Ammon's horn (tissue), 1 donor: ENCODE results near the gene FARSB.
"Not testable (repeated sequence)": the region's sequence is repeated elsewhere in the genome, so short reads cannot be mapped to it uniquely, and the experiment has no call there.

Experiments
- DNase-seq: peaks from one replicate; pipeline ENCODE4 v3.0.0-alpha.2; 2016; ENCODE audit warnings: low spot score

The FARSB gene

GRCh38 chr2:222604749-222605515 lies 51.0 kb downstream of the FARSB start:
- no peak for DNase-seq

GRCh38 chr2:222603501-222603900 lies 52.4 kb downstream of the FARSB start:
- no peak for DNase-seq

- no peak for DNase-seq
Observed at GRCh38 chr2:222598611-222599010, 57.3 kb downstream of the FARSB start.

DNA sequence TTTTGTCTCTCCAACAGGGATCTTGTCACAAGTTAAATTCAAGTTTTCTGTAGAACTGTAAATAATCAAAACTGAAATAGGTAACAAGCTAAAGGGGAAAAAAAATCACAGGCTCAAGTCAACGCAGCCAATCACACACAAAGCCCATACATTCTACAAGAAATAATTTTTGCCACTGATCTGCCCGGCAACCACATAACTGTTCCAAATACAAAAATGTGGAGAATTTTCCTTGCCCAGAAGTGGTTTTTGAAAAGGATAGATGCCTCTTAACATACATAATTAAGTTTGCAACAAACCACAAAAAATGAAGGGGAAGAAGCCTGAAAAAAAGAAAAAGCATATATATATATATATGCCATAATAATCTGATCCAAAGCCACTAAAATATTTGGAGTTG lies 60.3 kb downstream of the FARSB start:
- no peak for DNase-seq

DNA sequence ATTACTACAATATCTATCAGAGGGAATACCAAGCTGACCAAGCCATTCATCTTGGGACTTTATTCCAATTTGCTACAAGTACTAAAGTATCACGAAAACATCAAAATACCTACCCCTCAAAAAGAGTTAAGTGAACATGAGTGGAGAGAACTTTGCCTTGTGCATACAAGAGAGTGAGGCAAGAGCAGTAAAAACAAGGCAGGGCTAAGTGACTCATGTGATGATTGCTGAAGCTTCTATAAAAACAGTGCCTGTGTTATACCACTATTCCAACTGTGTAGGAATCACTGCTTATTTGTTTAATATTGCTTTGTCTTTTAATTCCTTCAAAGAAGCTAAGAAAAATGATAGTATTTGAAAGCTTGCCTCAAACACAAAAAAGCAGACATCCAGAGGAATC lies 61.2 kb downstream of the FARSB start:
- peak; percentile 18 for DNase-seq

GRCh38 chr2:222592176-222592575 lies 63.7 kb downstream of the FARSB start:
- DNase-seq = no peak

GRCh38 chr2:222591661-222592060 lies 64.2 kb downstream of the FARSB start:
- no peak for DNase-seq

DNA sequence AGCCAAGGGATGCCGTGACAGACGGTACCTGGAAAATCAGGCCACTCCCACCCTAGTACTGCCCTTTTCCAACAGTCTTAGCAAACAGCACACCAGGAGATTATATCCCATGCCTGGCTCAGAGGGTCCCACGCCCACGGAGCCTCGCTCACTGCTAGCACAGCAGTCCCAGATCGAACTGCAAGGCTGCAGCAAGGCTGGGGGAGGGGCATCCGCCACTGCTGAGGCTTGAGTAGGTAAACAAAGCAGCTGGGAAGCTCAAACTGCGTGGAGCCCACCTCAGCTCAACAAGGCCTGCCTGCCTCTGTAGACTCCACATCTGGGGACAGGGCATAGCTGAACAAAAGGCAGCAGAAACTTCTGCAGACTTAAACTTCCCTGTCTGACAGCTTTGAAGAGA lies 71.3 kb downstream of the FARSB start:
- not testable (repeated sequence) for DNase-seq

DNA sequence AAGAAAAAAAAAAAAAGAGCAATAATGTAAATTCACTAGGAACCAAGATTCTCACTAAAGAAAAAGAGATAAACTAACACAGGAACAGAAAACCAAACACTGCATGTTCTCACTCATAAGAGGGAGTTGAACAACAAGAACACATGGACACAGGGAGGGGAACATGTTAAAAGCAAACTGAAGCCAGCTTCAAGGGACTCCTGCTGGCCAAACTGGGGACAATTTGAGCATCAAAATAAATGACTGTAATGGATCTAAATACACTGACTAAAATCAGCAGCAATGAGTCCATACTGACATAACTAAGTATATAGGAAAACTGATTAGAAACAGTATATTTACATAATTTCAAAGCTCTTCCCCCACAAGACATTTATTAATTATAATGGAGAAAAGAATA lies 73.0 kb downstream of the FARSB start:
- no peak for DNase-seq

- DNase-seq = no peak
Observed at GRCh38 chr2:222577341-222577740, 78.6 kb downstream of the FARSB start.

DNA sequence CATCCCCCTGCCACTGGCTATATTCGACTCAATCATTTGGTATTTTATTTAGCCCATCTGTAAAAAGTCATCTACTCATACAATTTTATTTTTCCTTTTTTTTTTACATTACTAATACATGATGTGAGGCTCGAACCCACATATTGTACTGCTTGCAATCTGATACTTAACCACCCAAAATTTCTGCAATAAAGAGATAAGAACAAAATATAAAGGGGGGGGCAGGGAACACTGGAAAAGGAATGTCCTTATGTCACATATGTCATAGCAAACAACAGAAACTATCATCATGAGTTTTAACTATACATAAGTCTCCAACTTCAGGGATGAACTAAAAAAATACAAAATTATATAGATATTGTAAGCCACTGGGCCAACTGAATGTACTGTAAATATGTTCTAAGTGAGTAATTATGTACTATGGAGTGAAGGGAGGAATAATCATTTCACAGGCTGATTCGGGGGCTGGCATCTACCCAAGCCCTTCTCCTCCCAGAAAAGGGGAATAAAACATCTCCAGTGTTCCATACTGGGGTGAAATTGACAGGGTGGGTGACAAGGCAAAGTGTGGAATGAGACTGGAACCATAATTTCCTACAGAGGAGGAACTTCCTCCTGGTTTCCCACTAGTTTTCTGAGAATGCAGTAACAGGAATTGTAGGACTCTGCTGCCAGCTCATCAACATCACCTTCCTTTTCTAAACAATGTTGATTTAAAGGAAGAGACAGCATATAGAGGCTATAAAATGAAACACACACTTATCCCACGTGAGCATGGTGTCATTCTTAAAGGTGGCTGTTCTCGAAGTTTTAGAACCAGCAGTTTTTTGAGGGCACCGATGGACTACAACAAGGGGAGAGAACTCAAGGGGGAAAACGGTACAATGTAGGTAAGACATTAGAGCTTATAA lies 79.5 kb downstream of the FARSB start:
- DNase-seq = no peak

GRCh38 chr2:222575618-222576017 lies 80.3 kb downstream of the FARSB start:
- DNase-seq = no peak

GRCh38 chr2:222572751-222573174 lies 83.1 kb downstream of the FARSB start:
- peak; percentile 28 for DNase-seq

- DNase-seq = no peak
Observed at GRCh38 chr2:222572264-222572721, 83.6 kb downstream of the FARSB start.

- peak; percentile 9 for DNase-seq
Observed at GRCh38 chr2:222569826-222570225, 86.1 kb downstream of the FARSB start.

DNA sequence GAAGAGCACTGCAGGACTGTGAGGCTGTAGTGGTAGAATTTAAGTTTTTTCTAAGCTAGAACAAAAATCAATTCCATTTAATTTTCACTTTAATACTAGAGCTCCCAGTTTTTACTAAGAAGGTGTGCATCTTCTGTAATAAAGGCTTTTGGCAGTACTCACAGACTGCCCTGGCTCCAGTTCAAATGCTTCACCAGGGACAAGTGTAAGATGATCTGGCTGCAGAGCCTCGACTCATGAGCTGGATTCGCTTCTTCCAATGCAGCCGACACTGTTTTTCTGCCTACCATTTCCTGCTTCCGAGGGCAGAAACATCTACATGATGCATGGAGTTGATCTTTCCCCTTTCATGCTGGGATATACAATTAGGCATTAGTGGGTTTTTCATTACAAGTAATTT lies 87.0 kb downstream of the FARSB start:
- DNase-seq = peak; percentile 10

DNA sequence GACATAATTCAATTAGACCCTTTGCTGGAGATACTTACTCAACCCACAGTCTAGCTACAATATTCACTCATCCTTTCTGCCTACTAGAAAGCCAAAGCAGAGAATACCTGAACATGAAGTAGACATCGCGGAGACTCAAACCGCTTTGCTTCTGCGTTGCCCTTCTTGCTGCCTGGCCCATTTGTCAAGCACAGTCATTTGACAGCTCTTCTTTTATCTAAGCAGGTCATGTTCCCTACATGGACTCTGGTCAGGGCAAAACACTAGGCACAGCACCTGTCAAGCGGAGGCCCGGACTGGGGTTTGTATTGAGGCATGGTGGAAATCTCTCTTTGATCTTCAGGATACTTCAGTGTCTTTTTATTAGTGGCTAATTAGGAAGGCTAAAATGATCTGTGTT lies 89.7 kb downstream of the FARSB start:
- no peak for DNase-seq

DNA sequence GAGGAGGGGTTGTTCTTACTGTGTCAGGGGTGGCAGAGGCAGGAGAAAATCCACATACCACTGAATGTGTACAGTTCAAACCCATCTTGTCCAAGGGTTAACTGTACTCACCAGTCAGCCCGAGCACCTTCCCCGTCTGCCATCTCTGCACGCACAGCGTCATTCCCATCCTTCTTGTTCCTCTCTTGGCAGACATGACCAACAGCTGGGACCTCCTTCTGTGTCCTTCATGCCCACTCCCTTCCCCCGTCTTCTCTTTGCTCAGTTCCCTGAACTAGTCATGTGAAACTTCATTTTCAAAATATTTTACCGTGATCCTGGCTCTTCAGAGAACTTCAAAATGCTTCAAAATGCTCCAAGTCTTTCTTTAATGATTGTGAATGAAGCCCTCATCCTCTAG lies 92.0 kb downstream of the FARSB start:
- DNase-seq = peak; percentile 23

DNA sequence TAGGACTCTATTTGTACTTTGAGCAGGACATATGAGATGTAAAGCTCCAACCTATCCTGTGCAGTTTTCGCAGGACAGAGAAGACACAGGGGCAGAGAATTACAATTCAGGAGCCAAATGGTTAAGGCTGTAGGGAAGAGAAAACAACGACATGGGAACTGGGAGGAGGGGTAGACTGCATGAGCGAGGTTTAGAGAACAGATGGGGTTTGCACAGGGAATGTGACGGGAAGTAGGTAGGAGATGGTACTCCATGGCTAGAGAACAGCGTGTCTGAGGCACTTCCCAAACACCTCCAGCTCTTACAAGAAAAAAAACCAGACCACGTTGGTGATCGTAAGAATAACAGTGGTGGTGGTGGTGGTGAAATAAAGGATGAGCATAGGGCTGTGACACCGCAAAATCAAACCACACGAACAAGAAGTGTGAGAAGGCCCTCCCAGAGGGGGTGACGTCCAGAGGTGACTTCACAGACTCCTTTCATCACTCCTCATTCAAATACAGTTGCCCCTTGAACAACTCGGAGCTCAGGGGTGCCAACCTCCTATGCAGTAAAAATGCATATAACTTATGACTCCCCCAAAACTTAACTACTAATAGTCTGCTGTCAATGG lies 92.7 kb downstream of the FARSB start:
- peak; percentile 25 for DNase-seq

DNA sequence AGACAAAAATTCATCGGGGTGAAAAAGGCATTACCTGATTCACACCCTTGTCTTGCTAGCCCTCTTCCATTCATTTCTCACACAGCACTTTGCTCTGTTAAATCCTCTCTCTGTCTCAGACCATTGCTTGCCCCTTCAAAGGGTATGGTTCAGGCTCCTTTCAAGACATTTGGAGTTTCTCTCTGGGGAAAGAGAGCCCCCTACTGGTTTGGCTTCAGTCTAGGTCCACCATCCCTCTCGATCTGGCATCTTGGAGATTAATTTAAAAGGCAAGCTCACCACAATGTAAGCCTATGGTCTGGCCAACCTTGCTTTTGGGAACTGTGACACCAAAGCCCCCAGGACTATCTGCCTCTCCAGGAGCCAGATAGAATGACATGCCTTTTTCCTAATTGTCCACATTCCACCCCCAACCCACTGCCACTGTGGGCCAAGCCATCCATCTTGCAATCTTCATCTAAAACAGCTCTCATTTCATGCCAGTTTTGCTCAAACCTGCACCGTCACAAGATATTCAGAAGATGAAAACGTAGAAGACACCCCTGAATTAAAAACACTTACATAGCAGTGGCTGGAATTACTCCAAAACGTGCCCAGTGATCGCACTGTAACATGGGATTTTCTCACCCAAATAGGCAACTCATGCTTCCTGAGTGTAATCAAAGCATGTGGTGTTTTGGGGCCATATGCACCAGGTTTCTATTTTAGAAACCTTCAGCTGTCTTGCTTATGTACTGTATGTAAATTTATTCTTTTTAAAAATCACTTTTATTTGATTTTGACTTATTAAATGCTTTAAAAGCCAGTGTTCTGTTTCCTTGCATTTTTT lies 93.9 kb downstream of the FARSB start:
- peak; percentile 45 for DNase-seq

DNA sequence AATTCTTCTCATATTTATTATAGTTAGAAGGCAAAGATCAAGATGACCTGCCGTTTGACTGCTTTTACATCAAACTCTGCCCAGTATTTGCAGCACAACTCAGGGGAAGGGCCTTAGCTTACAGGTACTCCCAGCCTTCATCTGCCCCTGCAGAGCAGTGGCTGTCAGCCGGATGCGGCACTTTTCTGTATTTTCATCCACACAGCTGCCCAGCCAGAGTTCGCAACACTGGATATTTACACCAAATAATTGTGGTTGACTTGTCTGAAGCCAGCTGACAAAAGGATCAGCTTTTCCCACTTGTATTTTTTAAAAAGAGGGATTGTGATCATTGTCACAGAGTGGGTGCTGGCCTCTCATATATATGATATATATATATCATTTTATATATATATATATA lies 94.7 kb downstream of the FARSB start:
- DNase-seq = no peak

DNA sequence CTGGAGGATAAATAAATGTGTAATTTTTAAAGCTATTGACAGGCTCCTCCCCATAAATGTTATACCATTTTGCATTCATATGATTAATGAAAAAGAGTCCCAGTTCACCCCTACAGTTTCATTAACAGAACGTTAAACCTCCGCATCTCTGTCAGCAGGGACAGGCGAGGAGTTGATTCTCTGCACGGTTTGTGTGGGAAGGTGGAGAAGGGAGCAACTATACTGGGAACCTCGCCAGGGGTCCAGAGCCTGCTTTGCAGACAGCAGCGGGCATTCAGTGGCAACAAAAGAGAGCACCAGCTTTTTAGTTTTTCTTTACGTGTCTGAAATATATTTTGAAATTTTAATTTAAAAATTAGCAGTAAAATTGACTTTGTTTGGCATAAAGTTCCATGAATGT lies 101.4 kb downstream of the FARSB start:
- DNase-seq = no peak
